HG02763 (cell line): Measurements from ENCODE around the gene AUNIP.
A peak's percentile ranks its signal among the peaks of the same experiment; 100 is the strongest.

Experiments
- ATAC-seq: cut with Tn5 transposase; IDR thresholded peaks from one replicate; pipeline ENCODE4 v1.9.1; 2021; ENCODE audit warnings: mild to moderate bottlenecking, moderate library complexity; ENCODE audit not compliant: unreplicated experiment

Gene AUNIP, protein sequence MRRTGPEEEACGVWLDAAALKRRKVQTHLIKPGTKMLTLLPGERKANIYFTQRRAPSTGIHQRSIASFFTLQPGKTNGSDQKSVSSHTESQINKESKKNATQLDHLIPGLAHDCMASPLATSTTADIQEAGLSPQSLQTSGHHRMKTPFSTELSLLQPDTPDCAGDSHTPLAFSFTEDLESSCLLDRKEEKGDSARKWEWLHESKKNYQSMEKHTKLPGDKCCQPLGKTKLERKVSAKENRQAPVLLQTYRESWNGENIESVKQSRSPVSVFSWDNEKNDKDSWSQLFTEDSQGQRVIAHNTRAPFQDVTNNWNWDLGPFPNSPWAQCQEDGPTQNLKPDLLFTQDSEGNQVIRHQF

DNA sequence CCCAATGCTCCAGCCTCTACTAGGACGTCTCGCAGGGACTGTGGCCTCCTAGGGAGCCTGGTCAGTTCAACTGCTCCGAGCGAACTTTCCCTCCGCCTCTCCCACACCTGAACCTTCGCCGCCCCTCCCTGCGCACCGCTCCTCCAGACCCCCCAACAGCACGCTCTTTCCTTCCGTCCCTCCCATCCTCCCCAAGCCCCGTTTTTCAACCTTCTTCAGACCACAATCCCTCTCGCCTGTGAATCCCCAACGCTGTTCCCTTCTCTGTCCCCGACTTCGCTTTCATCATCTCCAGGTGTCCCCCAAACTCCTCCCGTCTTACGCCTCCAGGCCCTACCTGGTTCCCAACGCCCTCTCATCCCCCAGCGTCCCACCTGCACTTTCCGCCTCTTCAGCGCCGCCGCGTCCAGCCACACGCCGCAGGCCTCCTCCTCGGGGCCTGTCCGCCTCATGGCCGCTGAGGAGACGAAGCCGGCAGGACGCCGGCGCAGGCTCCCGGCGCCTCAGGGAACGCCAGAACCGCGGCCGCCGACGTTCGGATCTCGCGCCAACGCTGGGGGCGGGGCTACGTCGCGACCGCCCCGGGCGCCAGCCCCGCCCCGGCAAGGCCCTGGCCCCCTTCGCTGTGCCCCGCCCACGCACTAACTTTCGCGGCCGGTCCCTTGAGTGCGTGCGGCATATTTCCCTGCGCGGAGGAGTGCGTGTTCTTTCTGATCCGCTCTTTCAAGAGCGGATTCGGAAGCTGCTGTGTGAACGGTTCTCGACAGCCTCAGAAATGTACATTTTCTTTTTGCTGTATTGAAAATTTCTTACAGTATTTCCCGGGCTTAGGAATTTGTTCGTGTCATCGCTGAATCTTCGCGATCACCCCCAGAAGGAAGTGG lies at the start of gene AUNIP:
TSS of gene AUNIP (minus strand) at position 552 of the 884 bp plus-strand sequence. CDS start at position 452, 100 bp downstream.
- ATAC-seq, result peak; percentile 78

DNA sequence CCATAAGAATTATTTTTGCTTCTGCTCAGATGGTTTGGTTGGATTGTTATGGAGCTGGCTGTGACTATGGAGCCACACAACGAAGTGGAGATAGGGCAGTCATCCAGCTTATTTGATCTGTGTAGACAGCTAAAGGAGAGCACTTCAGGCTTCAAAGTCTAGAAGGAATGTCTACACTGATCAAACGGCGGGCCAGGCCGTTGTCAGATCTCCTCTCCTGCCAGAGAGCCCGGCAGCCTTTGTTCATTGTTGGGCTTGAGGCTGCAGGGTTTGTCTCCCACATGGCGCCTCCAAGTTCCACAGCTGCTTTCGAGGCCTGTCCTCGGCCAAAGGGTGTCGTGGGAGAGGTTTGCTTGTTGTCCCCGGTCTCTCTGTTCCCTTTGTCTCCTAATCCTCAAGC lies 49.8 kb upstream of the AUNIP start:
- ATAC-seq, result no peak

DNA sequence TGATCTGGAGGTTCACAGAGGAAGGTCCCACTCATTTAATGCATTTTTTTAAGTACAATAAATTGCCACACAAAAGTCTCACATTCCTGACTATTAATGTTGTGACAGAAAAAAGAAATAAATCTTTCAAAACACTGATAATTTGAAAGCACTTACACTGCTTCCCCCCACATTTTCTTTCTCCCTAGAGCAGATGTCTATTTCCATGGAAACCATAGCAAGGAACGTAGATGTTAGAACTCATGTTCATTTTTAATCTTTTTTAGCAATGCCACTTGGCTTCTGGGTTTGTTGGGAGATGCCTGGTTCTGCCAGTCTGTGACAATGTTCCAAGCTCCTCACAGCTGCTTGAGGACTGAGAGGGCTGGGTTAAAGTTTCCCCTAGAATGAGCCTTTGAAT lies 48.9 kb upstream of the AUNIP start:
- no peak for ATAC-seq

DNA sequence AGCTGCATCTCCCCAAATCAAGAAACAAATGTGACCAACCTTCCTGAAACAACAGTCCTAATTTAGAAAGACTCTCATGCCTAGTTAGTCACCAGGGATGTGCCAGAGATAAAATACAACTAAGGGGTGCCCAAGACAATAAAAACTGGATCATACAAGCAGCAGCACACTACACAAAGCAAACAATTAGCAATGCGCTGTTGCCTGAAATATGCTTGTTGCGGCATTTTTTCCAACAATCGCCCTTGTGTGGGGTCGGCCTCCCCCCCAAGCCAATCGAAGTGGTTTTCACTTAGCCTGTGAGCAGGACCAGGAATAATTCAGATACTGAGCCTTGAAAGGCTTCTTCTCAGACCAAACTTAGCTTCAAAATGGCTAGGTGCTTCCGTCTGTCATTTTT lies 48.3 kb upstream of the AUNIP start:
- ATAC-seq, result no peak

GRCh38 chr1:25906644-25907300 lies 47.5 kb upstream of the AUNIP start:
- ATAC-seq, result no peak

GRCh38 chr1:25905680-25906643 lies 46.7 kb upstream of the AUNIP start, which contains the start of gene STMN1:
STMN1 (minus strand) TSS chr1:25906419; CDS start chr1:25904676, 1,743 bp downstream.
- ATAC-seq, result peak; percentile 52

- ATAC-seq, result peak; percentile 77
Measured at GRCh38 chr1:25904943-25905679, 45.9 kb upstream of the AUNIP start.

GRCh38 chr1:25903986-25904385 lies 44.7 kb upstream of the AUNIP start:
- no peak for ATAC-seq

DNA sequence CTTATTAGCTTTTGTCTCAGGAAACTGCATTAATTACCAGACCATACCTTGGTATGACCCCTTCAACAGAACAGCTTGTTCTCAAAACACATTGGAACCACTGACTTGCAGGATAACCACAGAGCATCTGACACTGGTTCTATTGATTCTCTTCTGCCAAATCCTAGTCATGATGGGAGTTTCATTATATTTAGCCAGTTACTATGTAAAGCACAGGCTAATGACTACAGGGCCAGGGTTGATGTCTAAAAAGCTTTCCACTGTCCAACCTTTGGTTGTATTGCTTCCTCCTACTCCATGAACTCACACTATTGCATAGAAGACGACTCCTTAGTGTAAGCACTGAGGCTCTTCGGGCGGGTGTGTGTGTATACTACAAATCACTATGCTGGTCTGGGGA lies 43.2 kb upstream of the AUNIP start:
- ATAC-seq, result no peak

GRCh38 chr1:25900219-25900618 lies 41.0 kb upstream of the AUNIP start:
- no peak for ATAC-seq

- ATAC-seq, result no peak
Measured at GRCh38 chr1:25899792-25900191, 40.5 kb upstream of the AUNIP start.

GRCh38 chr1:25898223-25899015 lies 39.2 kb upstream of the AUNIP start:
- ATAC-seq, result no peak

- ATAC-seq, result no peak
Measured at GRCh38 chr1:25897754-25898153, 38.5 kb upstream of the AUNIP start.

DNA sequence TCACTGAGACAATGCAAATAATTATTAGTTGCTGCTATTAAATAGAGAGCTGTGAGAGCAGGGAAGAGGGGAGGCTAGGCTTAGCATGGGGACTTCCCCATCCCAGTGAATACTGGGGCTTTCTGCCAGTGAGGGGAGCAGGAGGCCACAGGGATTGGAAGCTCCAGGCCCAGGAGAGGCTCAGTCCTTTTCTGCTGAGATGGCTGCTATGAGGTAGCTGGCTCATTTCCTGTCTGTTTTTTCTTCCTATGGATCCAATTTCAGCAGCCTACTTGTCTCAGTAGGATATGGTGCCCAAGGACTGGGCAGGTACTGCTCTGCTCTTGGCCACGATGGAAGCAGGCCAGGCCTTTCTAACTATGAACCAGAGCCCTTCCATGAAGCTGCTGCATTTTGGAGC lies 37.0 kb upstream of the AUNIP start:
- ATAC-seq, result no peak

DNA sequence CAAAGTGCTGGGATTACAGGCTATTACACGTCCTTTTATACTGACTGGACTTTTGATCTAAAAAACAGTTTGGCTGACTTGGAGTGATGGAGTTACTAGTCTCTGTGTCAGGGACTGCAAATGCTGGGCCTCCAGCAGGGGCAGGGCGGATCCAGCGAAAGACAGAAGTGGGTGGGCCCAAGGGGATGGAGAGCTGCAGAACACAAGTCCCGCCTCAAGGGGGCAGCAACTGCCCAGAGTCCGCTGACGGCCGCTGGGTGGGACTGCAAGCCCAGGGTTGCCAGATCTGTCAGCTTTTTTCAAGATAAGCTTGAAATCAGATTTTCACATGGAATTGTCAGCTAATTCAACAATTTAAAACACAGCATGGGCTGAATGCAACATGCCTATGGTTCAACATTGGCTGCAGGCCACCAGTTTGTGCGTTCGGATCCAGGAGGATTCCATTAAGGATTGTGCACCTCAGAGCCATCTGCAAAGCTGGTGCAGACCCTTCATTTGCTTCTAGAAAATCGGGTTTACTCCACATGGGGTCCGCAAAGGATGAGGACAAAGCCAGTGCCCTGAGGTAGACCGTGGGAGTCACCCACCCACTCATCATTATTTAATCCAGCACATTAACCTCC lies 36.2 kb upstream of the AUNIP start:
- ATAC-seq, result peak; percentile 78

DNA sequence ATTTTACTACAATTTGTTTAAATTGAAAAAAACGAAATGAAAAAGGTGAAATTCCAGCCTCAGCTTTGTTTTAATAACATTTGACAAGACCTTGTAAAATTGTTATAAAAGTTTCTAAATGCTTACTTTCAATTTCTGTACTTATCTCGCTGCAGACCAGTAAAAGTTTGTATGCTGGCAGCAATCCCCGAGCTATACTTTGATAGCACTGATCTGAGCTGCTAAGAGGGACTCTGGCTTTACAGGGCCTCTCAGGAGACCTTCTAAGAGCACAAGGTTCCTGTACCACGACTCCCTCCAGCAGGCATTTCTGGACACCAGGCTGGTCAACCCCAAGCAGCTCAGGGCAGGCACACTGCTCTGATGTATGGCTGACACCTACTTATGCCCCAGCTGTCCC lies 33.9 kb upstream of the AUNIP start:
- no peak for ATAC-seq

- ATAC-seq, result no peak
Measured at GRCh38 chr1:25891606-25892005, 32.3 kb upstream of the AUNIP start.
